Activated T-cell treated with anti-CD3 and anti-CD28 coated beads, Interleukin-2, amount 50 U/mL, for 24 hours (primary cell): Measurements from ENCODE around the gene SH3TC2.

Experiments used
- DNase-seq: peaks from one replicate; pipeline ENCODE4 v3.0.0-alpha.2; 2020
- H3K27ac Mint-ChIP-seq: 2 replicates; pipeline ENCODE4 v1.8.0; 2020; ENCODE audit warnings: mild to moderate bottlenecking, mixed read lengths
- H3K27me3 Mint-ChIP-seq: 2 replicates; pipeline ENCODE4 v1.8.0; 2020; ENCODE audit warnings: mixed read lengths
- H3K36me3 Mint-ChIP-seq: 2 replicates; pipeline ENCODE4 v1.8.0; 2020; ENCODE audit warnings: low read depth, mixed read lengths
- H3K4me1 Mint-ChIP-seq: 2 replicates; pipeline ENCODE4 v1.8.0; 2020; ENCODE audit warnings: low read depth, mixed read lengths
- H3K4me3 Mint-ChIP-seq: 2 replicates; pipeline ENCODE4 v1.8.0; 2020; ENCODE audit warnings: mild to moderate bottlenecking, moderate library complexity, mixed read lengths
- H3K9me3 Mint-ChIP-seq: 2 replicates; pipeline ENCODE4 v1.8.0; 2020; ENCODE audit warnings: mixed read lengths

The SH3TC2 gene

GRCh38 chr5:149007174-149007573 is 55.7 kb downstream of the SH3TC2 start:
- no peak overlapping the region for H3K4me3 Mint-ChIP-seq
- H3K27me3 Mint-ChIP-seq: peaks cover 7% of the 10 kb centered on the region
- H3K36me3 Mint-ChIP-seq: no peaks in the 10 kb centered on the region
- DNase-seq: no peak
- no peak overlapping the region for H3K27ac Mint-ChIP-seq
- no peaks in the 10 kb centered on the region for H3K9me3 Mint-ChIP-seq
- no peaks in the 10 kb centered on the region for H3K4me1 Mint-ChIP-seq

GRCh38 chr5:149006426-149006825 is 56.4 kb downstream of the SH3TC2 start:
- no peak overlapping the region for H3K27ac Mint-ChIP-seq
- no peak for DNase-seq
- no peaks in the 10 kb centered on the region for H3K36me3 Mint-ChIP-seq
- H3K4me1 Mint-ChIP-seq: no peaks in the 10 kb centered on the region
- peaks cover 7% of the 10 kb centered on the region for H3K27me3 Mint-ChIP-seq
- H3K9me3 Mint-ChIP-seq: no peaks in the 10 kb centered on the region
- H3K4me3 Mint-ChIP-seq: no peak overlapping the region

DNA sequence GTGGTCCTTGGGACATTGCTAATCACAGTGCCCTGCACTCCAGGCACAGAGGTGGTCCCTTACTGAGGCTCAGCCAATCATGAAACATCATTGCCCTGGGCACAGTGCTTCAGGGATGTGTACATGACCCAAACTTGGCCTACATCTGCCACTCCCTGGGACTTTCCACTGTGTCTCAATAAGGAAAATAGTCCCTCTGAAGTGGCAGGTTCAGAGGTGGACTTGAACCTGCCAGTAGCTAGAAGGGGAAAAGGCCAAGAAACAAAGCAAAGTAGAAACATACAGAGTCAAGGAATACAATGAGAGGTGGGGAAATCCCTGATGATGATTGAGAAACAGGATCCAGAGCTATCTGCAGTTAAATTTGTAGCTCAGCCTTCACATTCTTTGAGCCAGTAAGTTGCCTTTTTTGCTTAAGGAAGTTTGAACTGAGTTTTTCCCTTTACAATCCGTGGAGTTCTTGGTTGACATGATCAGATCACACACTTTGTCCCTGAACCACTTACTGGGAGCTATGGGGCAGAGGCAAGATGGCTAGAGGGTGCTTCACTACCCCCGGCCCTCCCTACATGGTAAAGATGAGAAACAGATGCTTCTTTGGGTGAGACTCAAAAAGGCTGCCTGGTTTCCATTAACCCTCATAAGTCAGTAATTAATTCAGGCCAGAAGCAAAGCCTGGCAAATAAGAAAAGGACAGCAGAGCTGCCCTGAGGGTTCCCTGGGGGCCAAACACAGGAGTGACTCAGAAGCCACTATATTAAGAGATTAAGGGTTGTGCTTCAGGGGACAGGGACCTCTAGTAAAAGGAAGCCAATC is 57.6 kb downstream of the SH3TC2 start:
- Mint-ChIP-seq H3K4me3 (no peak overlapping the region), H3K27ac (no peak overlapping the region), H3K27me3 (peaks cover 10% of the 10 kb centered on the region), H3K36me3 (no peaks in the 10 kb centered on the region), H3K4me1 (no peaks in the 10 kb centered on the region), H3K9me3 (no peaks in the 10 kb centered on the region)
- no peak for DNase-seq

GRCh38 chr5:149004559-149004958 is 58.3 kb downstream of the SH3TC2 start:
- Mint-ChIP-seq H3K36me3 (no peaks in the 10 kb centered on the region), H3K27ac (no peak overlapping the region), H3K4me1 (no peaks in the 10 kb centered on the region), H3K9me3 (no peaks in the 10 kb centered on the region), H3K27me3 (peaks cover 16% of the 10 kb centered on the region), H3K4me3 (no peak overlapping the region)
- no peak for DNase-seq

- DNase-seq: no peak
- H3K4me1 Mint-ChIP-seq: no peaks in the 10 kb centered on the region
Measured at GRCh38 chr5:149002761-149003689, 59.8 kb downstream of the SH3TC2 start.

DNA sequence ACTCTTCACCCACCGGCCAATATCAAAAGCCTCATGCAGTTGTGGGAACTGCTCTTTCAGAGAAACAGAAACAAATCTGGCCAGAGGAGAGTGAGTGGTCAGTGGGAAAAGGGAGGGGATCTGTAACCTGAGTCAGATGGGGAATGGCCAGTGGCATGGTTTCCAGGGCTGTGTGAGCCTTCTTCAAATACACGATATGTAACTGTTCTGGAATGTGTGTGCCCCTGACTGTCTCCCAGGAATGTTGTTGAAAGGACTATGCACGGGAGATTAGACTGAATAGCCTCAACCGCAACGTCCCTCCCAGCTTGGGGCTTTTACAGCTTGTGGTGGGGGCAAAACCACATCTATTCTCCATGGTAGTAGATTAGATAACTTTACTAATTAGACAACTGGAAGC is 60.8 kb downstream of the SH3TC2 start:
- no peak for DNase-seq
- Mint-ChIP-seq H3K4me1 (no peaks in the 10 kb centered on the region), H3K4me3 (no peak overlapping the region), H3K27me3 (peaks cover 38% of the 10 kb centered on the region), H3K36me3 (no peaks in the 10 kb centered on the region), H3K27ac (no peak overlapping the region), H3K9me3 (no peaks in the 10 kb centered on the region)

More at GRCh38 chr5:149002761-149003689, 59.8 kb downstream of the SH3TC2 start:
- H3K27ac Mint-ChIP-seq: no peak overlapping the region
- H3K27me3 Mint-ChIP-seq: peaks cover 31% of the 10 kb centered on the region
- H3K9me3 Mint-ChIP-seq: no peaks in the 10 kb centered on the region
- no peaks in the 10 kb centered on the region for H3K36me3 Mint-ChIP-seq
- no peak overlapping the region for H3K4me3 Mint-ChIP-seq

GRCh38 chr5:149001162-149001561 is 61.7 kb downstream of the SH3TC2 start:
- Mint-ChIP-seq H3K9me3 (no peaks in the 10 kb centered on the region), H3K4me3 (no peak overlapping the region), H3K27me3 (peaks cover 44% of the 10 kb centered on the region), H3K36me3 (no peaks in the 10 kb centered on the region), H3K4me1 (no peaks in the 10 kb centered on the region), H3K27ac (no peak overlapping the region)
- no peak for DNase-seq

GRCh38 chr5:148999741-149000140 is 63.1 kb downstream of the SH3TC2 start:
- peaks cover 48% of the 10 kb centered on the region for H3K27me3 Mint-ChIP-seq
- no peaks in the 10 kb centered on the region for H3K36me3 Mint-ChIP-seq
- DNase-seq: no peak
- no peaks in the 10 kb centered on the region for H3K4me1 Mint-ChIP-seq
- no peaks in the 10 kb centered on the region for H3K9me3 Mint-ChIP-seq
- no peak overlapping the region for H3K4me3 Mint-ChIP-seq
- no peak overlapping the region for H3K27ac Mint-ChIP-seq

- Mint-ChIP-seq H3K4me3 (no peak overlapping the region), H3K27ac (no peak overlapping the region), H3K4me1 (no peaks in the 10 kb centered on the region), H3K36me3 (no peaks in the 10 kb centered on the region), H3K9me3 (no peaks in the 10 kb centered on the region), H3K27me3 (peaks cover 53% of the 10 kb centered on the region)
- no peak for DNase-seq
Measured at GRCh38 chr5:148998174-148998797, 64.6 kb downstream of the SH3TC2 start.

- no peak overlapping the region for H3K4me3 Mint-ChIP-seq
- no peaks in the 10 kb centered on the region for H3K36me3 Mint-ChIP-seq
- H3K9me3 Mint-ChIP-seq: no peaks in the 10 kb centered on the region
- no peak overlapping the region for H3K27ac Mint-ChIP-seq
- no peaks in the 10 kb centered on the region for H3K4me1 Mint-ChIP-seq
- peaks cover 46% of the 10 kb centered on the region for H3K27me3 Mint-ChIP-seq
- DNase-seq: no peak
Measured at GRCh38 chr5:148996270-148996669, 66.6 kb downstream of the SH3TC2 start.

GRCh38 chr5:148995791-148996190 is 67.1 kb downstream of the SH3TC2 start:
- Mint-ChIP-seq H3K9me3 (no peaks in the 10 kb centered on the region), H3K27ac (no peak overlapping the region), H3K4me1 (no peaks in the 10 kb centered on the region), H3K27me3 (peaks cover 44% of the 10 kb centered on the region), H3K36me3 (no peaks in the 10 kb centered on the region), H3K4me3 (no peak overlapping the region)
- no peak for DNase-seq

DNA sequence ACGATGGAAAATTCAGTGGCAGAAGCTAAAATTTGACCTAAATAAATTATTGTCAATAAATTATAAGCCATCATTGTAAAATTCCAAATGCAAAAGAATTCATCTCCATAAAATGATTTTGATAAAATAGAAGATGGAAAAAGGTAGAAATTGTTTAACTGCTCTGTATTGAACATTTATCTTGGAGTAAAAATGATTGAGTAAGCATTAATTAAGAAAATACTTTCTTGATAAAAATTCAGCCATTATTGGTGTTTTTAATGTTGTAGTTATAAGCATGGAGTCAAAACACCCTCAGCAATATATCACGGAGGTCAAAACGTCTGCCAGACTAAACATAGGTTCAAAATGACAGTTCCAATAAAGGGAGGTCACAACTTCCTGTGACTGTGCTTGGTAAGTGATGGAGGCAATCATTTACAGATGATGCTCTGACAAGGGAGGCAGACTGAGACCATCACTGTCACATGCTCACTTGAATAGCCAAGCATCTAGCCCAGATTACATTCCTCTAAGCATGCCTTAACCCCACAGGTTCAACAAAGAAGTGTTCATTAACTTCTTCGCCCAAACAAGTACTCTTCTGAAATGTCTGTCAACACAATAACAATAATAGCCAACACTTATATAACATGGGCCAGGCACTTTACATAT is 69.5 kb downstream of the SH3TC2 start:
- H3K9me3 Mint-ChIP-seq: no peaks in the 10 kb centered on the region
- H3K4me1 Mint-ChIP-seq: no peaks in the 10 kb centered on the region
- H3K36me3 Mint-ChIP-seq: no peaks in the 10 kb centered on the region
- H3K27ac Mint-ChIP-seq: no peak overlapping the region
- H3K4me3 Mint-ChIP-seq: no peak overlapping the region
- peaks cover 34% of the 10 kb centered on the region for H3K27me3 Mint-ChIP-seq
- DNase-seq: no peak

DNA sequence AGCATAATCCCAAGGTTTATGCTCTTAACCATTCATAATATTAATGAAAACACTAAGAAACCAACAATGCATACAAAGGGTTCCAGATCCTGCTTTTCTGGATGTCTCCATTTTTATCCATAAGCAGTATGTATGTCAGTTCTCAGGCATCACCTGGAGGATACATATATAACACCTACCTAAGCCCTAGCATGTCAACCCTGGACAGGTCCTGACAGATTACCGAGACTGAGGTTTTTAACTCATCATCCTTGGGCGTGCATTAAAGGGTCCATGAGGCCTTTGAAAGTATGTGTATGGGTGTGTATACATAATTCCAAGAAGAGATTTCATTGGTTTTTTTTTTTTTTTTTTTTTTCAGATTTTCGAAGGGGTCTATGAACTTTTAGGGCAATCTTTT is 70.6 kb downstream of the SH3TC2 start:
- peaks cover 31% of the 10 kb centered on the region for H3K27me3 Mint-ChIP-seq

DNA sequence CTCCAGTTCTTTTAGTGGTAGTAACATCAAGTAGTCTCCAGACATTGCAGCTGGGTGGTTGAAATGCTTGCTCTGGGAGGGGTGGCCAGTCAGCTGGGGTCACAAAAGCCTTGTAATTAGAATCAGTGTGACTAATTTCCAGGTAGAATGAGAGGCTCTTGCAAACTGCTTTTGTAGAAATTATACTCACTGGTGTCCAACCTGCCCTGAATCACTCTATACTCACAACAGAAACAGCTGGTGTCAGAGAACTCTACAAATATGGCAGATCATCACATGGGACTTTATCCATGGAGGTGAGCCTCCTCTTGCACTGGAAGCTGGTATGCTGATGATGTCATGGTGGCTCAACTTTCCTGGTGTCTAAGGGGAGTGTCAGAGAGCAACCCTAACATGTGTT is 71.3 kb downstream of the SH3TC2 start:
- Mint-ChIP-seq H3K27ac (no peak overlapping the region), H3K4me1 (no peaks in the 10 kb centered on the region), H3K36me3 (no peaks in the 10 kb centered on the region), H3K4me3 (no peak overlapping the region), H3K9me3 (no peaks in the 10 kb centered on the region), H3K27me3 (peaks cover 25% of the 10 kb centered on the region)
- no peak for DNase-seq

More for the DNA sequence above, 70.6 kb downstream of the SH3TC2 start:
- H3K4me3 Mint-ChIP-seq: no peak overlapping the region
- no peaks in the 10 kb centered on the region for H3K36me3 Mint-ChIP-seq
- H3K9me3 Mint-ChIP-seq: no peaks in the 10 kb centered on the region
- DNase-seq: no peak
- no peaks in the 10 kb centered on the region for H3K4me1 Mint-ChIP-seq
- H3K27ac Mint-ChIP-seq: no peak overlapping the region
